HG02610 (cell line): ENCODE measurements around the gene PCDHGC5.

Experiments used
- ATAC-seq: cut with Tn5 transposase; IDR thresholded peaks from one replicate; pipeline ENCODE4 v1.9.1; 2021; ENCODE audit warnings: mild to moderate bottlenecking, moderate library complexity; ENCODE audit not compliant: unreplicated experiment

PCDHGC5 gene

DNA sequence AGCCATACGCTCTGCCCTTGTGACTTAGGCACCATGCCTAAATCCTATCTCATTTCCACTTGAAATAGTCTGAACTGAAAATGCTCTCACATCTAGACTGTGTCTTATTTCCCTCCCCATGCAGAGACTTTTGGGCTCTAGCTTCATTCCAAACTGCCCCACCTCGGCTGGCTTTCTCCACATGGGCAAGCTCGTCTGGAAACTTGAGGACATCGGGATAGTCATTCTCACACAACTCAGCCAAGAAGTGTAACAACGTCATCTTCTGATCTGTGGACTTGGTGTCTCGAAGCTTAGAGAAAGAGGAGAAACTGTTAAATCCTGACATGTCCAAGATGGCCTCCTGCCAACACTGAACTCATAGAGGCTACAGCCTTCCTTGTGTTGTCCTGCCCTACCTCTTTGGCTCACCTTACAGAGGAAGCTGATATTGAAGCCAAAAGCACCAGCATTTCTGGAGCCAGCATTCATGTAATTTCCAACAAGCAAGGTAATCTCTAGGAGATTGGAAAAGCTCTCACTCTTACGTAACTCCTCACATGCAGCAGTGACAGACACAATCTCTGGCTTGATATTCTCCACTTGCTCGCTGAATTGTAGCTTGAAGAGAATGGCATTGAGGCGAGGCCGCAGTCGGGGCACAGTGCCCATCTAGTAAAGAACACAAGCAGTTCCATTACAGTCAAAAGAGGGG is 39.6 kb downstream of the PCDHGC5 start:
- ATAC-seq = no peak

DNA sequence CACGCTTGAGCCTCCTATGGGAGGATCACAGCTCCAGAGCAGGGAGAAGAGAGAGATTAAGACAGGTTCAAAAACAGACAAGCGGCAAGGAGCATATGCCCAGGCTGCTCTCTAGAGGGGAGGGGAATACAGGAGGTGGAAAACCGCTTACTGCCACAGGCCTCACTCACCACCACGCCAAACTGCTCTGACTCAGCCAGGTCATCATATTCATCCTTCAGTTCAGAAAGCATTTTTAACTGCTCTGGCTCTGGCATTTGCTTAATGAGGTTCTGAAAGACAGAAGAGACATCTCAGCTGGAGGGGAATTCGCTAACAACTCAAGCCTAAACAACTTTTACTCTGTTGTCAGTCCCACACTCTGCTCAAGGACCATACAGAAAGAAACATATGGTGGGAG is 40.1 kb downstream of the PCDHGC5 start:
- ATAC-seq = peak; percentile 84

DNA sequence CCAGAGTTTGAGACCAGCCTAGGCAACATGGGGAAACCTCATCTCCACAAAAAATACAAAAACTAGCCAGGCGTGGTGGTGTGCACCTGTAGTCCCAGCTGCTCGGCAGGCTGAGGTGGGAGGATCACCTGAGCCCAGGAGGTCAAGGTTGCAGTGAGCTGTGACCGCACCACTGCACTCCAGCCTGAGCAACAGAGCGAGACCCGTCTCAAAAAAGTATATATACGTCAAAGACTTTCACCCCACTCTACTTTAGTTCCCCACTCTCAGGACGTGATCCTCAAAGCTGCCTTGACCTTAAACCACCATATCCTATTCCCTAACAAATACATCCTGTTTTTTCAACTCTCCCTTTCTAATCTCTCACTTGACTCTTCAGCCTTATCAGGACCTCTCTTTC is 41.0 kb downstream of the PCDHGC5 start:
- ATAC-seq = no peak

DNA sequence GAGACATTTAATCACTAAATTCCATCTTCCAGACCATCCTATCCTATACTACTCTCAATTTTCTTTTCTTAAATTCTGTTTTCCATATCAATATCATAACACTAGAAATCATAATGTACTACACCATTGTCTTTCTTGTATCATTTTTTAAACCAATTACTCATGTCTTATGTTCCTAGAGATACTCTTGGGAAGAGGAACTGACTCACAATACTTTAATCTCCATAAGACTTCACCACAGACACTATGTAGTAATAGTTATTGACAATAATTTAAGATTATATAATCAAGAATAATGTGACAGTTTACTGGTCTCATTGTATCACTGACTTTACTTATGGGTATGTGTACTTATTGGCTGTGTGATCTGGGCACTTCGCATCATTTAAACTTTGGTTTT is 43.8 kb downstream of the PCDHGC5 start:
- no peak for ATAC-seq

DNA sequence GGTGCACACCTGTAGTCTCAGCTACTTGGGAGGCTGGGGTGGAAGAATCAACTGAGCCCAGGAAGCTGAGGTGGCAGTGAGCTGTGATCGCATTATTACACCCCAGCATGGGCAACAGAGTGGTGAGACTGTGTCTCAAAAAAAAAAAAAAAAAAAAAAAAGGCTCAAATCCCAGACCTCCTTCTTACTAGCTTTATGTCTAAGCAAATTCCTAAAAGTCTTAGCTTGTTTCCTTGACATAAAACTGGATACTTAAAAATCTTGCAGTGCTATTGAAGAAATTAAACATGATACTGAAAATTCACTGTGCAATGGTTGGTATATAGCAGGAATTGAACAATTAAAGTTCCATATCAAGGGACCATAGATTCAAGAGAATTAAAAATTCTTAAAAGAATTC is 45.0 kb downstream of the PCDHGC5 start:
- no peak for ATAC-seq

DNA sequence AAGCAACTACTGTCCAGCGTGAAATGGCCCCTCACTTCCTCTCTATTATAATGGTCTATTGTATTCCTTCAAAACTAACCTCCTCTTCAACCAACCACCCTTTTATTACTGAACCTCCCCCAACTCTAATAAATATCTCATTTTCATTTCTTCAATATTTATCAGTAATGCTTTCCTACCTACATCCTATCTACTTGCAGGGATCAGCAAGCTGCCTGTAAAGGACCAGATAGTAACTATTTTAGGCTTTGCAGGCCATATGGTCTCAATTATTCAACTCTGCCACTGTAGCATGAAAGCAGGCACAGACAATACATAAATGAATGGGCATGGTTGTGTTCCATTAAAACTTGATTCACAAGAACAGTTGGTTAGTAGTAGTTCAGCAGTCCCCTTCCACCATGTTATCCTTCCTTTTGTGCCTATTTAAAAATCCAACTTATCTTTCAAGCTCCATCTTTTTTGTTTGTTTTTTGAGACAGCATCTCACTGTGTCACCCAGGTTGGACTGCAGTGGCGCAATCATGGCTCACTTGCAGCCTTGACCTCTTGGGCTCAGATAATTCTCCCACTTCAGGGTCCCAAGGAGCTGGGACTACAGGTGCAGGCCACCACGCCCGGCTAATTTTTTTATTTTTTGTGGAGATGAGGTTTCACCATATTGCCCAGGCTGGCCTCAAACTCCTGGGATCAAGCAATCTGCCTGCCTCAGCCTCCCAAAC is 45.8 kb downstream of the PCDHGC5 start:
- ATAC-seq = no peak
